GM21723 (cell line): Measurements from ENCODE around the gene NYAP1.
"Not testable (repeated sequence)": the region's sequence is repeated elsewhere in the genome, so short reads cannot be mapped to it uniquely, and the experiment has no call there.

Experiments
- ATAC-seq: cut with Tn5 transposase; IDR thresholded peaks from one replicate; pipeline ENCODE4 v1.9.1; 2021; ENCODE audit warnings: mild to moderate bottlenecking, moderate library complexity; ENCODE audit not compliant: unreplicated experiment

NYAP1 gene

DNA sequence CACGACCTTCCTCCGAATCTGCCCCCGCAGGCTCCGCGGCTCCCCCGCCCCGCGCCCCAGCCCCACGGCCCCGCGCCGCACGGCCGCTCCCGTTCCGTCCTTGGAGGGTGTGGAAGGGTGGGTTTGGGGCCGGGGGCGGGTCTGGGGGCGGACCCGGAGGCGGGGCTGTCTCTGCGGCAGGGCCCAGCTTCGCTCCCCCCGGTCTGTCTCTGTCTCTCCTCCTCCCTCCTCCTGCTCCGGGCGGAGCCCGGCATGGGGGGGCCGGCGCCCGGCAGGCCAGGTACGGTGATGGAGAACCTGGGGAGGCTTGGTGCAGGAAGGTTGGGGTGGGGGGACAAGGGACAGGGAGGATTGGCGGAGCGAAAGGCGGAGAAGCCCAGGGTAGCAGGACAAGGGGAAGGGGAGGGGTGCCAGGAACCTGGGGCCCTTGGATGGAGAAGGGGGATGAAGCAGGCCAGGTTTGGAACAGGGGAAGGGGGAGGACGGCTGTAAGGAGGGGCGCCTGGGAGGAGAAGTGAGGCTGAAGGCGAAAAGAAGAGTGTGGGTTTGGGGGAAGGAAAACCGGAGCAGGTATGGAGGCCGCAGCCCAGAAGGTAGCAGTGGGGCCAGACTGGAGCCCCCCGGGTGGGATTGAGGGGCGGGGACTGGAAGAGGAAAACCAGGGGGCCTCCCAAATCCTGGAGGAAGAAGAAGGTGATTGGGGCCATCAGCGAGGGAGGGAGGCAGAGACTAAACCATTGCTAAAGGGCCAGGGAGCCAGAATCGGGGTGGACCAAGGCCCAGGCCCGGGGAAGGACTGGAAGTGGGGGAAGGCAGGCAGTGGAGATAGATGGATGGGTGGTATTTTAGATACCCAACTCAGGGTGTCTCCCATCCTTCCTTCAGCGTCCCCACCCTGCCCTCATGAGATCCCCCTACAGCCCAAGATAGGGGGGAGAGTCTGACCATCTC, at the start of gene NYAP1:
Gene NYAP1, plus strand, starts transcription at position 206 of the 951 bp plus-strand sequence. CDS start 1,385 bp downstream, outside the sequence.
- ATAC-seq, result peak; percentile 28

DNA sequence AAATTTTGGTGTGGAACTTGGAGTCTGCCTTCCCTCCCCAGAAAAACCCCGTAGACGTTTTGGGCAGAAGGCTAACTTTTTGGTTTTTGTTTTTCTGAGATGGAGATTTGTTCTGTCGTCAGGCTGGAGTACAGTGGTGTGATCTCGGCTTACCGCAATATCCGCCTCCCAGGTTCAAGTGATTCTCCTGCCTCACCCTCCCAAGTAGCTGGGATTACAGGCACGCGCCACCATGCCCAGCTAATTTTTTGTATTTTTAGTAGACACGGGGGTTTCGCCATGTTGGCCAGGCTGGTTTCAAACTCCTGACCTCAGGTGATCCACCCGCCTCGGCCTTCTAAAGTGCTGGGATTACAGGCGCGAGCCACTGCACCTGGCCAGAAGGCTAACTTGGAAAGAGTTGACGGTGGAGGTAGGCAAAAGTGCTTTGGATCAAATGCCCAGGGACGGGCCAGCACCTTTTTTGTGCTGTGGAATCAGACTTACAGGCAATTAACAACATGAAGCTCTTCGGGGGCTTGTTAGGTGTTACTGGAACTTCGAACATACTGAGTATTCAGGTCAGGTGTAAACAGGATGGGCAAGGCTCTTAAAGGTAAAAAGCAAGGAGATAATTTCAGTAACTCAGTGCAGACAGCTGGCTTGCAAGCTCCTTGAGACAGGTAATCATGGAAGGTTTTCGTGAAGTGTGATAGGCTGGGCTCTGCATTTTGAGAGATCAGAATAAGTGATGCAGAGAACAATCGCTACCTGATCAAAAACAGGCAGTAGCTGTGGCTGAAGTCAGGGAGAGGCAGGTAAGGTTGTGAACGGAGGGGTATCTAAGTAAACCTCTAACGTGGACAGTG, 49.2 kb upstream of the NYAP1 start:
- no peak for ATAC-seq

DNA sequence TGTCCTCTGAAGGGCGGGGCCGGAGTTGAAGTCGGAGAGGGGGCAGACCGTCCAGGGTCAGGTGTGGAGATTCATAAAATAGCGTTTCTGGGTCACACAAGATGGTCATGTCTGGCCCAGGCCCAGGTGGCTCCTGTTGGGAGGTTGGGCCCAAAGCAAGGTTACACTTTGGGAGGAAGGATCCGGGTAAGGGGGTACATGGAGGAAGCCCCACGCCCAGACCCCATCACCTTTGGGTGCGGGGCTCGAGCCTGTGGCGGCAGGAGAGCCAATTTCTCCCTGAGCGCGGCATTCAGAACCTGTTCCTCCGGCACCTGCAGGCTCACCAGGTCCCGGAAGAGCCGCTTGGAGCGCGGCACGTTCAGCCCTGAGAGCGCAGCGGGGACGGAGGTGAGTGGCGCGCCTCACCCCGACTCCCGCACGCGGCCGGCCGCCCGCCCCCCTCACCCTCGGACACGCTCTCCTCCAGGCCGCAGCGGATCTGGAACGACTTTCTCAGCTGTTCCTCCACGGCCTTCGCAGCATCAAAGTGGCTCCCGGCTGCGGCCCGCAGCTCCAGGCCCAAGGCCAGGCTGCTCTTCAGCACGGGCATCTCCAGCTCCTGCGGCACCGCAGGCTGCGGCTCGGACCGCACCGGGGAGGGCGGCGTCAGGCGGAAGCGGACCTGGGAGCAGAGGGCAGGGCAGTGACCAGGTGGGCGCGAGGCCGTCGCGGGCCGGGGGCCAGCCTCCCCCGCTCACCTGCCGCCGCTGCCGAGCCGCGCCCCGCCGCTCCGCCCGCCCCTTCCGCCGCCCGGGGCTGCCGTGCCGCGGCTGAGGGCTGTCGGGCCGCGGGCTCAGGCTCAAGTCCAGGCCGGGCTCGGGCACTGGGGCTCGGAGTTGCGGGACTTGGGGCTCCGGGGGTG, 48.1 kb upstream of the NYAP1 start:
- peak; percentile 26 for ATAC-seq

DNA sequence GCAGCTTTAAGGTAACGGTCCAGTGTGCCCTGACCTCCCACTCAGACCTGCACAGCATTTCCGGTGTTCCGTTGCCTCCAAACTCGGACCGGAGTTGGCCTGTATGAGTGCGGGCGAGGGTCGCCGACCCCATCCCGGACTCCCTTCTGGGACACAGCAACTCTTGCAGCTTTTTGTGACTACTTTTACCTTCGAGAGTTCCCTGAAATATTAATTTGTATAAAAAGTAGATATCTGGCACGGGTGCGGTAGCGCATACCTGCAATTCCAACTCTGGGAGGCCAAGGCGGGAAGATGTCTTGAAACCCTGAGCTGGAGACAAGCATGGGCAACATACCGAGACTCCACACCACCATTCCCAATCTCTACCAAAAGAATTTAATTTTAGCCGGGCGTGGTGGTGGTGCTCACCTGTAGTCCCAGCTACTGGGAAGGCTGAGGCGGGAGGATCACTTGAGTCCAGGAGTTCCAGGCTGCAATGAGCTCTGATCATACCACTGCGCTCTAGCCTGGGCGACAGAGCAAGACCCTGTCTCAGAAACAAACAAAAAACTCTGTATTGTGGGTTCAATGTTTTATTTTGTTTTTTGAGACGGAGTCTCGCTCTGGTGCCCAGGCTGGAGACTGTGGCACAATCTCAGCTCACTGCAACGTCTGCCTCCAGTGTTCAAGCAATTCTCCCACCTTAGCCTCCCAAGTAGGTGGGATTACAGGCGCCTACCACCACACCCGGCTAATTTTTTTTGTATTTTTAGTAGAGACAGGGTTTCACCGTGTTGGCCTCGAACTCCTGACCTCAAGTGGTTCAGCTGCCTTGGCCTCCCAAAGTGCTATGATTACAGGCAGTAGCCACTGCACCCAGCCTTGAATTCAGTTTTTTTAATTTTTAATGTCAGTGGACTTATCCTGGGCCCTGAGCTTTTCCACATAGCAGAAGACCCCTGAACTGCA, 46.3 kb upstream of the NYAP1 start:
- no peak for ATAC-seq

DNA sequence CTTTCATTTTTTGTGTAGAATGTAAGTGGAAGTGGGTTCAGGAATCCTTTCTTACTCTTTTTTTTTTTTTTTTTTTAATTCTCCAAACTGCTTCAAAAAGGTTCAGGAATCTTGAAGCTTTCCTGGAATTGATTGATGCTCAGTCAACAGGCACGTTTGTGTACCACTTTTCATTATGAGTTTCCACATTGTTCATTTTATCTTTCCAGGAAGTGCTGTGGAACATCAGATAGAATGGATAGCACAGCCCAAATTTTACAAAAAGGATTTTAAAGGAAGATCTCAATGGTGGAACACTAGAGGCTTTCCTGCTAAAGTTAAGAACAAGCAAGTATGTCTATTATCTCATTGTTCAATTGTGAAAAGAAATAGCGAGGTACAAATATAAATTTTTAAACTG, 45.6 kb upstream of the NYAP1 start:
- ATAC-seq, result no peak

DNA sequence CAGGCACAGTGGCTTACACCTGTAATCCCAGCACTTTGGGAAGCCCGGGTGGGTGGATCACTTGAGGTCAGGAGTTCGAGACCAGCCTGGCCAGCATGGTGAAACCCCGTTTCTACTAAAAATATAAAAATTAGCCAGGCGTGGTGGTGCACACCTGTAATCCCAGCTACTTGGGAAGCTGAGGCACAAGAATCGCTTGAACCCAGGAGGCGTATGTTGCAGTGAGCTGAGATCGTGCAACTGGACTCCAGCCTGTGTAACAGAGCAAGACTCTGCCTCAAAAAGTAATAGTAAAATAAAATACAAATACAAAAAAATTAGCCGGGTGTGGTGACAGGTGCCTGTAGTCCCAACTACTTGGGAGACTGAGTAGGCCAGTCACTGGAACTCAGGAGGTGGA, 45.0 kb upstream of the NYAP1 start:
- not testable (repeated sequence) for ATAC-seq

DNA sequence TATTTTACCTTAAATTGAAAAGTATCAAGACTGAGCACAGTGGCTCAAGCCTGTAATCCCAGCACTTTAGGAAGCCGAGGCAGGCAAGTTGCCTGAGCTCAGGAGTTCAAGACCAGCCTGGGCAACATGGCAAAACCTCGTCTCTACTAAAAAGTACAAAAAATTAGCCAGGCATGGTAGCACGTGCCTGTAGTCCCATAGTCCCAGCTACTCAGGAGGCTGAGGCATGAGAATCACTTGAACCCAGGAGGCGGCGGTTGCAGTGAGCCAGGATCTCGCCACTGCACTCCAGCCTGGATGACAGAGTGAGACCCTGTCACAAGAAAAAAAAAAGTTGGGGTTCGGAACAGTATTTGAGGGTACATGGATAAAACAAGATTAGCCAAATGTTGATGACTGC, 44.5 kb upstream of the NYAP1 start:
- ATAC-seq, result not testable (repeated sequence)

DNA sequence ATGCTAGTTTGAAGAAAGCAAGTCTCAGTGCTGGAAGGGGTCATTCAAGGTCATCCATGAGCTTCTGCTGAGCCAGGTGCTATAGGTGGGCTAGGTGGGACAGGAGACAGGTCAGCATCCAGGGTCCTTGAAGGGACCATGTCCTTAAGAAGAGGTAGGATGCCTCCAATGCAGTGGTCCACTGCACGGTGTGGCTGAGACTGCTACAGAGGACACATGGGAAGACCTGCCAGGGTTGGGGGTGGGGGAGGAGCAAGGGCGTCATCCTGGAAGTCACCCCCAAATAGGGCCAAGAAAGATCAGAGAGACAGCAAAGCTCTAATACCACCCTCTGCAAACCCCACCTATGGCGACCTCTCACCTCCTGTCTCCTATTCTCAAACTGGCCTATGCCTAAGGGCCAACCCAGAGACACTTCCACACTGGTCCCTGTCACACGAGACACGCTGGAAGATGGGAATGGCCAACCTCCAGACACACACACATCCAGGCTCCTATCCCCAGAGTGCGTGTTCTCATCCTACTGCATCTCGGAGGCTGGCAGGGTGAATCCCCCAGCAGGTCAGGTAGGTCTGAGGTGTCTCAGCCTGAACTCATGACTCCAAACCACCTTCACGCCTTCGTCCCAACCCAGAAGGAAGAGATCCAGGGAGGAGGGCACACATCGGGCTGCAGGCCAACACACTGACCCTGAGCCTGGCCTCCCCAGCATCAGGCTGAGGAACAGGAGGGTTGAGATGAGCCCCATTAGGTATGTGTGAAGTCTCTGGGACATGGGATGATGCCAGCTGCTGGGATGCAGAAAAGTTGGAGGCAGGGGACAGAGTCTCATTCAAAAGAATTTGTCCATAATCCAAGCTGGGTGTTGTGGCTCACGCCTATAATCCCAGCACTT, 41.8 kb upstream of the NYAP1 start:
- no peak for ATAC-seq

DNA sequence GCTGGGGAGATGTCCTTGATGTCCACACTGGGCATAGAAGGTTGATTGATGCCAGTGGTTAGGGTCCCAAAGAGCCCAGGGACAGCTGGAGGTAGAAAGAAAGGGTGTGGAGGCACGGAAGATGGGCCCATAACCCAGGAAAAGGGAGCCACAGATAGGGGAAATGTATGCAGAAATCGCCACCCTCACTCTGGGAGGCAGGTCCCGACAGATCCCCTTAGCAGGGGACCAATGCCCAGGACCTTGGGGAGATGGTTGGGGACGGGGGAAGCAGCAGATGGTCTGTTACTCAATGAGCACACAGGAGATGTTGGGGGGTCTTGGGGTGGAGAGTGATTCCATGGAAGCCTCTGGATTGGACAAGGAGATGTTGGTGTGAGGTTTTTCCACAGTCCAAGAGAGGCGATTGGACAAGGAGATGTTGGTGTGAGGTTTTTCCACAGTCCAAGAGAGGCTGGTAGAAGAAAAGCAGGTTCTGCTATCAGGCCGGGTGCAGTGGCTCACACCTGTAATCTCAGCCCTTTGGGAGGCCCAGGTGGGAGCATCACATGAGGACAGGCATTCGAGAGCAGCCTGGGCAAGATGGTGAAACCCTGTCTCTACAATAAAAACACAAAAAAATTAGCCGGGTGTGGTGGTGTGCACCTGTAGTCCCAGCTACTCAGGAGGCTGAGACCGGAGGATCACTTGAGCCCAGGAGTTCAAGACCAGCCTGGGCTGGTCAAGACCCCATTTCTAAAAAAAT, 40.5 kb upstream of the NYAP1 start:
- ATAC-seq, result no peak

DNA sequence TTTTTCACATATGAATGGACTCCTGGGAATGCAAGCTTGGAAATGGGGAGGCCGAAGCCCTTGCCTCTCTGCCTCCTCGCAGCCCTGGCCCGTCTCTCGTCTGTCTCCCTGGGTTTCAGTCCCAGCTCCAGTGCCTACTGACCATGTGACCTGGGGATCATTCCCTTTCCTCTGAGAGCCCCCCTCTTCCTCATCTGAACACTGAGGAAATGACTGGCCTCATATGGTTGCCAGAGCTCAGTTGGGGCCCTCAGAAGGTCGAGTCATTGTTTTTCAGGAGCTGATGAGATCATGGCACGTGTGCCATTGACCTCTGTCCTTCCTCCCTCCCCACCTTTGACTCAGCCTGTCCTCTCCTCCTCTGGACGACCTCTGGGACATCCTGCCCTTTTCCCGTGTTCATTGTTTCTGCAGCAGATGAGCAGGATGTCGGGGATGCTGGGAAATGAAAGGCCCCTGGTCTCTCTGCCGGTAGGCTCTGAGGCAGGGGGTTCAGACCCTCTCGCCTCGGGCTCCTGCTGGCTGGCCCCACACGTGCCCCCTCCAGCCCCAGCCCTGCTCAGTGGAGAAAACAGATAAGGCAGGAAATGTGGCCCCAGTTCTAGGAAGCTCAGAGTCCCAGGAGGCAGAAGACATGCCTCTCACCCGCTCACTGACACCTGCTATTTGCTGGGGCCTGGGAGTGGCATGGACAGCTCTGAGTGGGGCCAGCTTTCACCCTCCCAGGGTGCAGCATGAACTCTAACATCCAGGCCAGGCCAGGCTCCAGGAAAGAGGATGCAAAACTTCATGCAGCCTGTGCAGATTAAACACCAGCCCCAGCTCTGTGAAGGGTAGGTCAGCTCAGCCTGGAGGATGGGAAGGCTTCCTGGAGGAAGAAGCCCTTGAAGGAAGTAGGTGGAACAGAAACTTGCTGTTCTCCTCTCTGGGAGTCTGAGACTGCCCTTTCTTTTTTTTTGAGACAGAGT, 39.1 kb upstream of the NYAP1 start:
- no peak for ATAC-seq

DNA sequence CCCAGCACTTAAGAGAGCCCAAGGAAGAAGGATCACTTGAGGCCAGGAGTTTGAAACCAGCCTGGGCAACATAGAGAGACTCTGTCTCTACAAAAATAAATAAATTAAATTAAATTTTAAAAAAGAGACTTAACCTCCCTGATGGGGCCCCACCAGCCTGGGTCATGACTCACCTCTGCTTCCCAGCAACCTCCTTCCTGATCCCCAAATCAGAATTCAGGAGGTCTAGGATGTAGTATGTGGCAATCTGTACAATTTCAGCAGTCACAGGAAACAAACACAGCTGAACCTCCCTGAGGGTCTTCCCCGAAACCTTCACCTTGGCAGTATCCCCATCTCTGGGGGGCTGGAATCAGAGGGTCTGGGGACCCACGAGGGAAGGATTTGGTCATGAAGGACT, 37.7 kb upstream of the NYAP1 start:
- no peak for ATAC-seq

DNA sequence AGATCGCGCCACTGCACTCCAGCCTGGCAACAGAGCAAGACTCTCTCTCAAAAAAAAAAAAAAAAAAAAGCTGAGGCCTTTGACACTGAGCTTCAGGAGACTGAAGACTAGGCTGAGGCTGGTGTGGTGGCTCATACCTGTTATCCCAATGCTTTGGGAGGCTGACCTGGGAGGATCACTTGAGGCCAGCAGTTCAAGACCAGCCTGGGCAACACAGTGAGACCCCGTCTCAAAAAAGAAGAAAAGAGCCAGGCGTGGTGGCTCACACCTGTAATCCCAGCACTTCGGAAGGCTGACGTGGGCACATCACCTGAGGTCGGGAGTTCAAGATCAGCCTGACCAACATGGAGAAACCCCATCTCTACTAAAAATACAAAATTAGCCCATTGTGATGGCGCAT, 36.4 kb upstream of the NYAP1 start:
- ATAC-seq, result not testable (repeated sequence)

DNA sequence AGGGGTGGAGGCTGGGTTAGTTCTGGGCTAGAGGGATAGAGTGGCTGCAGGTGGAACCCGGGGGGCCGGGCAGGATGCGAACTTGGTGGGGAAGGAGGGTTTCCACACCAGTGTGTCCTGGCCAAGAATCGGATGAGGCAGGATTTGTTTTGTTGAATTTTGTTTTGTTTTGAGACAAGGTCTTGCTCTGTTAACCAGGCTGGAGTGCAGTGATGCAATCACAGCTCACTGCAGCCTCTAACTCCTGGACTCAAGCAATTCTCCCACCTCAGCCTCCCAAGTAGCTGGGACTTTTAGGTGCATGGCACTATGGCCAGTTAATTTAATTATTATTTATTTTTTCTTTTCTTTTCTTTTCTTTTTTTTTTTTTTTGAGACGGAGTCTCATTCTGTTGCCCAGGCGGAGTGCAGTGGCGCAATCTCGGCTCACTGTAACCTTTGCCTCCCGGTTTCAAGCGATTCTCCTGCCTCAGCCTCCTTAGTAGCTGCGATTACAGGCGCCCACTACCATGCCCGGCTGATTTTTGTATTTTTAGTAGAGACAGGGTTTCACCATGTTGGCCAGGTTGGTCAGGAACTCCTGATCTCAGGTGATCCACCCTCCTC, 34.4 kb upstream of the NYAP1 start:
- no peak for ATAC-seq

DNA sequence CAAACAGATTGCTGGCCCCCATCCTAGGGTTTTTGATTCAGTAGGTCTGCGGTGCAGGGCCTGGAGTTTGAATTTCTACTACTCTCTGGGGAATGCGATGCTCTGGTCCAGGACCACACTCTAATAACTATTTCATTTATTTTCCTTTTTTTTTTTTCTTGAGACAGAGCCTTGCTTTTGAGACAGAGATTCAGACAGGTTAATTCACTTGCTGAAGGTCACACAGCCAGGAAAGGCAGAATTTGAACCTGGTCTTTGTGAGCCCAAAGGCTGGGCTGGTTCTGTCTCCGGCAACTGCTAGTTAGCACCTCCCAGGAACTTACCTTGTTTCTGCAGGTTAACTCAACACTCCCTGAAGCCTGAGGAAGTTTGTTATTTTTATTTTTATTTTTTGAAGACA, 31.2 kb upstream of the NYAP1 start:
- no peak for ATAC-seq

DNA sequence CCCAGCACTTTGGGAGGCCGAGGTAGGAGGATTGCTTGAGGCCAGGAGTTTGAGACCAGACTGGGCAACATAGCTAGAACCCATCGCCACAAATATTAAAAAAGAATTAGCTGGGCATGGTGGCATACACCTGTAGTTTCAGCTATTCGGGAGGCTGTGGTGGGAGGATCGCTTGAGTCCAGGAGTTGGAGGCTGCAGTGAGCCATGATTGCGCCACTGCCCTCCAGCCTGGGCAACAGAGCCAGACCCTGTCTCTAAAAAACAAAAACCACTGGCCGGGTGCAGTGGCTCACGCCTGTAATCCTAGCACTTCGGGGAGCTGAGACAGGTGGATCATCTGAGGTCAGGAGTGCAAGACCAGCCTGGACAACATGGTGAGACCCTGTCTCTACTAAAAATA, 29.9 kb upstream of the NYAP1 start:
- not testable (repeated sequence) for ATAC-seq

DNA sequence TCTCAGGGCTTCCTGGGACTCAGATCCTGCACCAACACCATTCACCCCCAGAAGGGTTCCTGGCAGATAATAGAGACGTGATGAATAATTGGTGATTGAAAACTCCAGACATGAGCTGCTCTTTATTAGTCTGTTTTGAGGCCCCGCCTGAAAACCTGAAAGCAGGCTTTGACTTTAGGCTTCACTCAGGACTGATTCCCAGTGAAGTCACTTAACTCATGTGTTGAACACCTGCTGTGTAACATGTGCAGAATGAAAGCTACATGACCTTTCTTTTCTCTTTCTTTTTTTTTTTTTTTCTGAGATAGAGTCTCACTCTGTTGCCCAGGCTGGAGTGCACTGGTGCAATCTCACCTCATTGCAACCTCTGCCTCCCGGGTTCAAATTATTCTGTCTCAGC, 28.5 kb upstream of the NYAP1 start:
- no peak for ATAC-seq
